ENCODE measurements around the gene AOX1.

The AOX1 gene

GRCh38 chr2:200619279-200619678 is 33.5 kb downstream of the AOX1 start:
- DNase-seq (ENCODE audit: extremely low spot score): no peak
- TF ChIP-seq FOXM1 (IDR thresholded peaks at IDR 0.05; ENCODE audit: borderline replicate concordance): no peak
- no peak for TF ChIP-seq SUZ12 (IDR thresholded peaks at IDR 0.05)
- no peak for TF ChIP-seq PKNOX1 (IDR thresholded peaks at IDR 0.05)
- TF ChIP-seq ELF4 (IDR thresholded peaks at IDR 0.05): no peak
- no peak for TF ChIP-seq BHLHE40 (IDR thresholded peaks at IDR 0.05; ENCODE audit: borderline replicate concordance)
- TF ChIP-seq HDGF (IDR thresholded peaks at IDR 0.05; ENCODE audit: borderline replicate concordance): no peak
- TF ChIP-seq L3MBTL2 (conservative IDR thresholded peaks at IDR 0.05): no peak
- TF ChIP-seq CTBP1 (IDR thresholded peaks at IDR 0.05; ENCODE audit: borderline replicate concordance): no peak
- TF ChIP-seq ZNF384 (IDR thresholded peaks at IDR 0.05): no peak
- no peak for TF ChIP-seq FOXK2 (IDR thresholded peaks at IDR 0.05)
- no peak for TF ChIP-seq ARNT (IDR thresholded peaks at IDR 0.05)
- no peak for TF ChIP-seq TARDBP (IDR thresholded peaks at IDR 0.05)
- no peak for TF ChIP-seq NFRKB (IDR thresholded peaks at IDR 0.05)
- TF ChIP-seq SP1 (IDR thresholded peaks at IDR 0.05): no peak
- TF ChIP-seq LEF1 (IDR thresholded peaks at IDR 0.05; ENCODE audit: borderline replicate concordance): no peak
- no peak for TF ChIP-seq FOXA1 (IDR thresholded peaks at IDR 0.05)
- CTCF ChIA-PET: no interaction called here
- POLR2A ChIA-PET: no interaction called here

GRCh38 chr2:200620606-200621390 is 35.0 kb downstream of the AOX1 start:
- ChIA-PET CTCF (no interaction called here), POLR2A (no interaction called here)
- TF ChIP-seq PKNOX1 (IDR thresholded peaks at IDR 0.05): no peak
- TF ChIP-seq ELF4 (IDR thresholded peaks at IDR 0.05): no peak
- no peak for TF ChIP-seq ZNF384 (IDR thresholded peaks at IDR 0.05)
- no peak for TF ChIP-seq L3MBTL2 (conservative IDR thresholded peaks at IDR 0.05)
- no peak for TF ChIP-seq HDGF (IDR thresholded peaks at IDR 0.05; ENCODE audit: borderline replicate concordance)
- no peak for TF ChIP-seq NFRKB (IDR thresholded peaks at IDR 0.05)
- no peak for TF ChIP-seq TARDBP (IDR thresholded peaks at IDR 0.05)
- no peak for TF ChIP-seq CTBP1 (IDR thresholded peaks at IDR 0.05; ENCODE audit: borderline replicate concordance)
- TF ChIP-seq FOXM1 (IDR thresholded peaks at IDR 0.05; ENCODE audit: borderline replicate concordance): no peak
- no peak for DNase-seq (ENCODE audit: extremely low spot score)

GRCh38 chr2:200622106-200622505 is 36.3 kb downstream of the AOX1 start:
- CTCF ChIA-PET: no interaction called here
- DNase-seq (ENCODE audit: extremely low spot score): no peak
- TF ChIP-seq L3MBTL2 (conservative IDR thresholded peaks at IDR 0.05) (no peak), ELF4 (IDR thresholded peaks at IDR 0.05) (no peak), TARDBP (IDR thresholded peaks at IDR 0.05) (no peak), BHLHE40 (IDR thresholded peaks at IDR 0.05; ENCODE audit: borderline replicate concordance) (no peak), PKNOX1 (IDR thresholded peaks at IDR 0.05) (no peak), LEF1 (IDR thresholded peaks at IDR 0.05; ENCODE audit: borderline replicate concordance) (no peak), HDGF (IDR thresholded peaks at IDR 0.05; ENCODE audit: borderline replicate concordance) (no peak), FOXK2 (IDR thresholded peaks at IDR 0.05) (no peak), ARNT (IDR thresholded peaks at IDR 0.05) (no peak), ZNF384 (IDR thresholded peaks at IDR 0.05) (no peak), SP1 (IDR thresholded peaks at IDR 0.05) (no peak)
- POLR2A ChIA-PET: no interaction called here

- ChIA-PET CTCF (no interaction called here), POLR2A (no interaction called here)
- TF ChIP-seq ELF4 (IDR thresholded peaks at IDR 0.05) (no peak), HDGF (IDR thresholded peaks at IDR 0.05; ENCODE audit: borderline replicate concordance) (no peak), FOXK2 (IDR thresholded peaks at IDR 0.05) (no peak), FOXA1 (IDR thresholded peaks at IDR 0.05) (no peak), CTBP1 (IDR thresholded peaks at IDR 0.05; ENCODE audit: borderline replicate concordance) (no peak), L3MBTL2 (conservative IDR thresholded peaks at IDR 0.05) (no peak), ARNT (IDR thresholded peaks at IDR 0.05) (no peak), FOXM1 (IDR thresholded peaks at IDR 0.05; ENCODE audit: borderline replicate concordance) (no peak)
- DNase-seq (ENCODE audit: extremely low spot score): no peak
These were observed 38.2 kb downstream of the AOX1 start for GRCh38 chr2:200624026-200624425.

GRCh38 chr2:200624658-200625057 is 38.8 kb downstream of the AOX1 start:
- ChIA-PET CTCF (no interaction called here), POLR2A (interaction anchor here (0.8 kb wide), 1 partner anchor 98 kb away, joined by 3 read pairs; no protein-coding TSS in a partner anchor)
- TF ChIP-seq TARDBP (IDR thresholded peaks at IDR 0.05): no peak
- no peak for TF ChIP-seq FOXK2 (IDR thresholded peaks at IDR 0.05)
- TF ChIP-seq ELF4 (IDR thresholded peaks at IDR 0.05): no peak
- DNase-seq (ENCODE audit: extremely low spot score): no peak

- no peak for TF ChIP-seq LEF1 (IDR thresholded peaks at IDR 0.05; ENCODE audit: borderline replicate concordance)
- no peak for TF ChIP-seq BHLHE40 (IDR thresholded peaks at IDR 0.05; ENCODE audit: borderline replicate concordance)
- TF ChIP-seq HDGF (IDR thresholded peaks at IDR 0.05; ENCODE audit: borderline replicate concordance): no peak
- no peak for TF ChIP-seq PKNOX1 (IDR thresholded peaks at IDR 0.05)
- no peak for TF ChIP-seq SUZ12 (IDR thresholded peaks at IDR 0.05)
- no peak for TF ChIP-seq FOXM1 (IDR thresholded peaks at IDR 0.05; ENCODE audit: borderline replicate concordance)
- no peak for TF ChIP-seq SP1 (IDR thresholded peaks at IDR 0.05)
- no peak for TF ChIP-seq FOXA1 (IDR thresholded peaks at IDR 0.05)
- ChIA-PET POLR2A (interaction anchor here (0.8 kb wide), 1 partner anchor 99 kb away, joined by 3 read pairs; no protein-coding TSS in a partner anchor), CTCF (no interaction called here)
- no peak for DNase-seq (ENCODE audit: extremely low spot score)
These were observed 39.5 kb downstream of the AOX1 start for GRCh38 chr2:200625282-200625681.
